Measurements from ENCODE around the gene ZCCHC7.

ZCCHC7 gene

GRCh38 chr9:37221489-37222106 is 101.2 kb downstream of the ZCCHC7 start:
- Mint-ChIP-seq H3K4me3 (no peak overlapping the region), H3K27ac (no peak overlapping the region), H3K9me3 (no peaks in the 10 kb centered on the region), H3K27me3 (no peaks in the 10 kb centered on the region), H3K36me3 (no peaks in the 10 kb centered on the region), H3K4me1 (no peaks in the 10 kb centered on the region)
- DNase-seq = no peak
- CTCF ChIA-PET = interaction anchor here (0.7 kb wide), 1 partner anchor 76 kb away, joined by 3 read pairs; no protein-coding TSS in a partner anchor

- Mint-ChIP-seq H3K4me3 (no peak overlapping the region), H3K36me3 (peaks cover 8% of the 10 kb centered on the region), H3K27ac (no peak overlapping the region), H3K9me3 (no peaks in the 10 kb centered on the region), H3K4me1 (no peaks in the 10 kb centered on the region), H3K27me3 (no peaks in the 10 kb centered on the region)
- CTCF ChIA-PET = no interaction called here
- DNase-seq = no peak
These were observed 109.1 kb downstream of the ZCCHC7 start for GRCh38 chr9:37229455-37229854.

- Mint-ChIP-seq H3K27me3 (no peaks in the 10 kb centered on the region), H3K9me3 (no peaks in the 10 kb centered on the region), H3K4me3 (no peak overlapping the region), H3K27ac (no peak overlapping the region), H3K4me1 (no peaks in the 10 kb centered on the region), H3K36me3 (peaks cover 8% of the 10 kb centered on the region)
- no peak for DNase-seq
- CTCF ChIA-PET = no interaction called here
These were observed 109.6 kb downstream of the ZCCHC7 start for GRCh38 chr9:37229882-37230482.

- Mint-ChIP-seq H3K4me3 (no peak overlapping the region), H3K4me1 (no peaks in the 10 kb centered on the region), H3K27me3 (no peaks in the 10 kb centered on the region), H3K27ac (no peak overlapping the region), H3K36me3 (peaks cover 16% of the 10 kb centered on the region), H3K9me3 (no peaks in the 10 kb centered on the region)
- CTCF ChIA-PET = interaction anchor here (0.7 kb wide), 1 partner anchor 72 kb away, joined by 3 read pairs; no protein-coding TSS in a partner anchor
- no peak for DNase-seq
These were observed 116.4 kb downstream of the ZCCHC7 start for GRCh38 chr9:37236822-37237221.

GRCh38 chr9:37238122-37238521 is 117.7 kb downstream of the ZCCHC7 start:
- Mint-ChIP-seq H3K27ac (no peak overlapping the region), H3K4me1 (no peaks in the 10 kb centered on the region), H3K4me3 (no peak overlapping the region), H3K27me3 (no peaks in the 10 kb centered on the region), H3K9me3 (no peaks in the 10 kb centered on the region), H3K36me3 (peaks cover 16% of the 10 kb centered on the region)
- CTCF ChIA-PET = no interaction called here
- DNase-seq = no peak

GRCh38 chr9:37239224-37239859 is 119.0 kb downstream of the ZCCHC7 start:
- Mint-ChIP-seq H3K4me1 (no peaks in the 10 kb centered on the region), H3K9me3 (no peaks in the 10 kb centered on the region), H3K4me3 (no peak overlapping the region), H3K27me3 (no peaks in the 10 kb centered on the region), H3K36me3 (peaks cover 9% of the 10 kb centered on the region), H3K27ac (no peak overlapping the region)
- CTCF ChIA-PET = interaction anchor here (1.0 kb wide), 1 partner anchor 12 kb away, joined by 3 read pairs; no protein-coding TSS in a partner anchor
- no peak for DNase-seq

GRCh38 chr9:37239921-37240320 is 119.5 kb downstream of the ZCCHC7 start:
- H3K9me3 Mint-ChIP-seq = no peaks in the 10 kb centered on the region
- no peak for DNase-seq
- no peak overlapping the region for H3K4me3 Mint-ChIP-seq
- CTCF ChIA-PET = interaction anchor here (1.0 kb wide), 1 partner anchor 13 kb away, joined by 3 read pairs; no protein-coding TSS in a partner anchor
- no peaks in the 10 kb centered on the region for H3K27me3 Mint-ChIP-seq
- peaks cover 9% of the 10 kb centered on the region for H3K36me3 Mint-ChIP-seq
- H3K27ac Mint-ChIP-seq = no peak overlapping the region
- no peaks in the 10 kb centered on the region for H3K4me1 Mint-ChIP-seq

GRCh38 chr9:37241340-37241739 is 121.0 kb downstream of the ZCCHC7 start:
- Mint-ChIP-seq H3K4me3 (no peak overlapping the region), H3K36me3 (peaks cover 4% of the 10 kb centered on the region), H3K4me1 (no peaks in the 10 kb centered on the region), H3K27ac (no peak overlapping the region), H3K27me3 (no peaks in the 10 kb centered on the region), H3K9me3 (no peaks in the 10 kb centered on the region)
- DNase-seq = no peak
- CTCF ChIA-PET = interaction anchor here (0.7 kb wide), 1 partner anchor 174 kb away, joined by 3 read pairs; no protein-coding TSS in a partner anchor

- Mint-ChIP-seq H3K27ac (no peak overlapping the region), H3K4me3 (no peak overlapping the region), H3K9me3 (no peaks in the 10 kb centered on the region), H3K4me1 (no peaks in the 10 kb centered on the region), H3K27me3 (no peaks in the 10 kb centered on the region), H3K36me3 (peaks cover 3% of the 10 kb centered on the region)
- CTCF ChIA-PET = interaction anchor here (1.1 kb wide), 1 partner anchor 37 kb away, joined by 3 read pairs; no protein-coding TSS in a partner anchor
- DNase-seq = no peak
These were observed 121.7 kb downstream of the ZCCHC7 start for GRCh38 chr9:37242089-37242488.

GRCh38 chr9:37243588-37244345 is 123.4 kb downstream of the ZCCHC7 start:
- CTCF ChIA-PET = no interaction called here
- DNase-seq = no peak

GRCh38 chr9:37246826-37247225 is 126.5 kb downstream of the ZCCHC7 start:
- peaks cover 23% of the 10 kb centered on the region for H3K36me3 Mint-ChIP-seq
- CTCF ChIA-PET = no interaction called here
- H3K4me3 Mint-ChIP-seq = no peak overlapping the region
- no peak overlapping the region for H3K27ac Mint-ChIP-seq
- no peaks in the 10 kb centered on the region for H3K27me3 Mint-ChIP-seq
- no peak for DNase-seq
- no peaks in the 10 kb centered on the region for H3K9me3 Mint-ChIP-seq
- no peaks in the 10 kb centered on the region for H3K4me1 Mint-ChIP-seq

More at GRCh38 chr9:37243588-37244345, 123.4 kb downstream of the ZCCHC7 start:
- no peaks in the 10 kb centered on the region for H3K9me3 Mint-ChIP-seq
- H3K4me1 Mint-ChIP-seq = no peaks in the 10 kb centered on the region
- no peak overlapping the region for H3K4me3 Mint-ChIP-seq
- no peak overlapping the region for H3K27ac Mint-ChIP-seq
- H3K36me3 Mint-ChIP-seq = peaks cover 8% of the 10 kb centered on the region
- no peaks in the 10 kb centered on the region for H3K27me3 Mint-ChIP-seq

GRCh38 chr9:37248651-37249163 is 128.3 kb downstream of the ZCCHC7 start:
- Mint-ChIP-seq H3K4me3 (no peak overlapping the region), H3K27me3 (no peaks in the 10 kb centered on the region), H3K9me3 (no peaks in the 10 kb centered on the region), H3K27ac (no peak overlapping the region), H3K4me1 (no peaks in the 10 kb centered on the region), H3K36me3 (peaks cover 28% of the 10 kb centered on the region)
- no peak for DNase-seq
- CTCF ChIA-PET = interaction anchor here (0.6 kb wide), 1 partner anchor 53 kb away, joined by 3 read pairs; no protein-coding TSS in a partner anchor

GRCh38 chr9:37251452-37251851 is 131.1 kb downstream of the ZCCHC7 start:
- no peak overlapping the region for H3K27ac Mint-ChIP-seq
- H3K4me1 Mint-ChIP-seq = no peaks in the 10 kb centered on the region

GRCh38 chr9:37253377-37253937 is 133.1 kb downstream of the ZCCHC7 start:
- no peaks in the 10 kb centered on the region for H3K4me1 Mint-ChIP-seq
- DNase-seq = no peak
- no peaks in the 10 kb centered on the region for H3K27me3 Mint-ChIP-seq
- H3K4me3 Mint-ChIP-seq = no peak overlapping the region
- no peaks in the 10 kb centered on the region for H3K9me3 Mint-ChIP-seq
- CTCF ChIA-PET = no interaction called here
- no peak overlapping the region for H3K27ac Mint-ChIP-seq
- H3K36me3 Mint-ChIP-seq = peaks cover 40% of the 10 kb centered on the region

More at GRCh38 chr9:37251452-37251851, 131.1 kb downstream of the ZCCHC7 start:
- Mint-ChIP-seq H3K4me3 (no peak overlapping the region), H3K9me3 (no peaks in the 10 kb centered on the region), H3K27me3 (no peaks in the 10 kb centered on the region), H3K36me3 (peaks cover 40% of the 10 kb centered on the region)
- no peak for DNase-seq
- CTCF ChIA-PET = interaction anchor here (1.8 kb wide), 1 partner anchor 378 kb away, joined by 5 read pairs; no protein-coding TSS in a partner anchor

Measured in activated naive CD4-positive, alpha-beta T cell treated with anti-CD3 and anti-CD28 coated beads, Interleukin-2, amount 10 ng/mL, durations not matched to agents 7 days and 5 days (primary cell).